ENCODE measurements around the gene DRC3.

- TF ChIP-seq CTCF (IDR thresholded peaks at IDR 0.05; ENCODE audit: poor library complexity) = no peak
- TF ChIP-seq EZH2phosphoT487 (IDR thresholded peaks at IDR 0.05; ENCODE audit: low read depth, severe bottlenecking, unreplicated experiment) = no peak
These were observed 37.2 kb downstream of the DRC3 start for GRCh38 chr17:18009609-18010420.
